IMR-90 (cell line): ENCODE data around the gene BPIFB1. TPM values are rescaled to one million over a fixed set of nuclear protein-coding genes. Genes with fewer than 3 reads are reported as not detected.

Experiments used
- ATAC-seq: fragments of 200-7000 bp; cut with Tn5 transposase; 2 replicates; pipeline ENCODE4 v1.9.1; 2020; ENCODE audit warnings: low read depth, mild to moderate bottlenecking, moderate library complexity
- BruUV-seq: library from RNA; stranded (reverse); fragments of 400-500 nt; replicated peaks from 2 replicates; lab custom pipeline; 2021; lab: Mats Ljungman, UMichigan
- CTCF ChIA-PET: fragments of 300-600 bp; formaldehyde crosslinking; extraction: SDS; loops from one replicate; lab custom pipeline; 2021; ENCODE audit warnings: antibody characterized with exemption; lab: Yijun Ruan, JAX
- POLR2A ChIA-PET: fragments of 300-600 bp; sonication (Branson Sonifier 250); formaldehyde crosslinking; loops from one replicate; lab custom pipeline; 2022; ENCODE audit warnings: antibody characterized with exemption; ENCODE audit not compliant: unreplicated experiment; lab: Charles Lee
- DNase-seq: peaks from one replicate; pipeline ENCODE4 v3.0.0; 2013
- H2AFZ ChIP-seq: replicated peaks from 2 replicates; pipeline ENCODE3; 2013; ENCODE audit warnings: low read length, mild to moderate bottlenecking; ENCODE audit not compliant: poor library complexity
- H2AK5ac ChIP-seq: 2 replicates; pipeline ENCODE4 v1.6.1; 2013; ENCODE audit warnings: low read depth, low read length, inconsistent platforms
- H2AK9ac ChIP-seq: replicated peaks from 2 replicates; pipeline ENCODE3; 2013; ENCODE audit warnings: mild to moderate bottlenecking, low read depth, low read length, moderate library complexity; ENCODE audit not compliant: poor library complexity
- H2BK120ac ChIP-seq: 2 replicates; pipeline ENCODE4 v1.6.1; 2013; ENCODE audit warnings: low read depth, low read length, inconsistent platforms
- H2BK15ac ChIP-seq: 3 replicates; pipeline ENCODE4 v1.6.1; 2013; ENCODE audit warnings: low read depth, low read length, inconsistent platforms
- H2BK20ac ChIP-seq: 2 replicates; pipeline ENCODE4 v1.6.1; 2013; ENCODE audit warnings: low read depth, mild to moderate bottlenecking, inconsistent platforms, low read length, moderate library complexity
- H2BK5ac ChIP-seq: 2 replicates; pipeline ENCODE4 v1.6.1; 2013; ENCODE audit warnings: mild to moderate bottlenecking, low read depth, low read length, inconsistent platforms; ENCODE audit not compliant: poor library complexity, severe bottlenecking
- H3K14ac ChIP-seq: replicated peaks from 2 replicates; pipeline ENCODE4 v1.6.1; 2013; ENCODE audit warnings: low read depth, low read length, inconsistent platforms
- H3K18ac ChIP-seq: 2 replicates; pipeline ENCODE4 v1.6.1; 2013; ENCODE audit warnings: low read depth, low read length, control low read depth
- H3K23ac ChIP-seq: 2 replicates; pipeline ENCODE4 v1.6.1; 2013; ENCODE audit warnings: low read depth, low read length, inconsistent platforms
- H3K27ac ChIP-seq: 2 replicates; pipeline ENCODE4 v1.5.1; 2013; ENCODE audit warnings: mild to moderate bottlenecking, control low read depth, low read length; ENCODE audit not compliant: insufficient read depth
- H3K27me3 ChIP-seq: 2 replicates; pipeline ENCODE4 v1.6.1; 2013; ENCODE audit warnings: low read length; ENCODE audit not compliant: control insufficient read depth, insufficient read depth
- H3K36me3 ChIP-seq: 2 replicates; pipeline ENCODE4 v1.6.1; 2013; ENCODE audit warnings: low read length, mixed read lengths; ENCODE audit not compliant: control insufficient read depth, insufficient read depth
- H3K4ac ChIP-seq: 2 replicates; pipeline ENCODE4 v1.6.1; 2013; ENCODE audit warnings: low read depth, low read length, inconsistent platforms
- H3K4me1 ChIP-seq: 2 replicates; pipeline ENCODE4 v1.6.1; 2013; ENCODE audit warnings: low read length, mixed read lengths; ENCODE audit not compliant: control insufficient read depth, insufficient read depth
- H3K4me2 ChIP-seq: 2 replicates; pipeline ENCODE4 v1.6.1; 2013; ENCODE audit warnings: low read depth, mild to moderate bottlenecking, control low read depth, low read length, moderate library complexity
- H3K4me3 ChIP-seq: 2 replicates; pipeline ENCODE4 v1.5.1; 2013; ENCODE audit warnings: low read depth, mild to moderate bottlenecking, control low read depth, low read length, moderate library complexity; ENCODE audit not compliant: insufficient read depth
- H3K56ac ChIP-seq: 2 replicates; pipeline ENCODE4 v1.6.1; 2013; ENCODE audit warnings: low read length, inconsistent platforms; ENCODE audit not compliant: insufficient read depth; ENCODE audit errors: extremely low read depth
- H3K79me1 ChIP-seq, 2 experiments: 2 replicates each; pipeline ENCODE4 v1.6.1; 2013; ENCODE audit warnings: low read length in 2 of 2, inconsistent platforms in 1 of 2, low read depth in 1 of 2
- H3K9ac ChIP-seq: 2 replicates; pipeline ENCODE4 v1.6.1; 2013; ENCODE audit warnings: low read depth, low read length, control low read depth
- H3K9me1 ChIP-seq: 2 replicates; pipeline ENCODE4 v1.6.1; 2013; ENCODE audit warnings: low read length, inconsistent platforms; ENCODE audit not compliant: insufficient read depth
- H3K9me3 ChIP-seq: 2 replicates; pipeline ENCODE4 v1.6.1; 2013; ENCODE audit warnings: low read length; ENCODE audit not compliant: control insufficient read depth, insufficient read depth
- H4K20me1 ChIP-seq: 2 replicates; pipeline ENCODE4 v1.6.1; 2013; ENCODE audit warnings: low read length, inconsistent platforms; ENCODE audit not compliant: insufficient read depth
- H4K5ac ChIP-seq: 2 replicates; pipeline ENCODE4 v1.6.1; 2013; ENCODE audit warnings: mild to moderate bottlenecking, low read depth, low read length, control low read depth
- H4K8ac ChIP-seq, 2 experiments: 2 replicates each; pipeline ENCODE4 v1.6.1; 2013; ENCODE audit warnings: low read depth in 2 of 2, low read length in 2 of 2, control low read depth in 1 of 2, inconsistent platforms in 1 of 2
- H4K91ac ChIP-seq: 2 replicates; pipeline ENCODE4 v1.6.1; 2013; ENCODE audit warnings: low read depth, low read length, inconsistent platforms; ENCODE audit not compliant: insufficient read depth
- BHLHE40 ChIP-seq: fragments of 150-350 bp; IDR thresholded peaks from 2 replicates; pipeline ENCODE4 v1.6.1; 2016; ENCODE audit warnings: mild to moderate bottlenecking, low read depth, low read length
- CHD1 ChIP-seq: IDR thresholded peaks from 2 replicates; pipeline ENCODE4 v1.6.1; 2012; ENCODE audit warnings: low read depth, low read length, improper control_type of control experiment
- MAFK ChIP-seq: IDR thresholded peaks from 2 replicates; pipeline ENCODE4 v1.6.1; 2012; ENCODE audit warnings: low read depth, low read length, improper control_type of control experiment
- MAZ ChIP-seq: IDR thresholded peaks from 2 replicates; pipeline ENCODE4 v1.6.1; 2012; ENCODE audit warnings: low read depth, mild to moderate bottlenecking, low read length, improper control_type of control experiment, moderate library complexity, borderline replicate concordance
- NFE2L2 ChIP-seq: fragments of 150-350 bp; IDR thresholded peaks from 2 replicates; pipeline ENCODE4 v1.6.1; 2016; ENCODE audit warnings: low read depth, mild to moderate bottlenecking, low read length
- POLR2A ChIP-seq: IDR thresholded peaks from 2 replicates; pipeline ENCODE4 v1.6.1; 2012; ENCODE audit warnings: mild to moderate bottlenecking, low read depth, low read length
- RAD21 ChIP-seq: IDR thresholded peaks from 2 replicates; pipeline ENCODE4 v1.6.1; 2012; ENCODE audit warnings: low read length, improper control_type of control experiment
- RCOR1 ChIP-seq: IDR thresholded peaks from 2 replicates; pipeline ENCODE4 v1.6.1; 2012; ENCODE audit warnings: mild to moderate bottlenecking, low read length, improper control_type of control experiment; ENCODE audit not compliant: insufficient replicate concordance
- RFX5 ChIP-seq: IDR thresholded peaks from 2 replicates; pipeline ENCODE4 v1.8.0; 2012; ENCODE audit warnings: low read depth, mild to moderate bottlenecking, low read length, moderate library complexity
- SMC3 ChIP-seq: fragments of 150-350 bp; IDR thresholded peaks from 2 replicates; pipeline ENCODE4 v1.6.1; 2016; ENCODE audit warnings: low read depth, mild to moderate bottlenecking, antibody characterized with exemption, low read length, moderate library complexity
- WGBS, 2 experiments: methylation state at CpG; one replicate each; pipeline versions ENCODE4 v1.1.5 to v1.1.7; 2013; ENCODE audit warnings: missing lambda C conversion rate in 2 of 2; ENCODE audit not compliant: insufficient read length in 1 of 2; ENCODE audit errors: extremely low coverage in 2 of 2; 5-methylcytosine and 5-hydroxymethylcytosine counted together
- dilution Hi-C: fragments of 300-500 bp; cut with HindIII; formaldehyde crosslinking; loops from one replicate; pipeline ENCODE4 v1.14.3; 2018; ENCODE audit warnings: low sequenced_read_pairs; ENCODE audit not compliant: unreplicated experiment
- in situ Hi-C: fragments of 300-500 bp; cut with MboI; formaldehyde crosslinking; loops from 3 replicates; pipeline ENCODE4 v1.14.3; 2019; ENCODE audit warnings: low sequenced_read_pairs, inconsistent platforms, mixed read lengths
- intact Hi-C: fragments of 100-400 bp; cut with micrococcal nuclease; formaldehyde crosslinking; loops from 2 replicates; pipeline ENCODE4 v1.10.0; 2022
- polyA plus RNA-seq, 3 experiments: library from polyadenylated mRNA; depleted of rRNA; stranded (reverse); fragments of >200 nt; gene quantifications; 2 replicates each; pipeline ENCODE4 v1.2.3, GENCODE V29; 2012; ENCODE audit warnings: low replicate concordance in 1 of 3
- total RNA-seq: library from RNA; depleted of rRNA; stranded (reverse); fragments of >200 nt; gene quantifications from 2 replicates; pipeline ENCODE4 v1.2.3, GENCODE V29; 2012
- TF ChIP-seq, protein P1 (sequence below): fragments of 150-350 bp; IDR thresholded peaks from 2 replicates; pipeline ENCODE4 v1.6.1; 2016; ENCODE audit warnings: low read depth, mild to moderate bottlenecking, low read length, moderate library complexity, borderline replicate concordance

Gene BPIFB1
- total and polyA plus RNA-seq, 2 of the 4 experiments (the other 2 are of a cell fraction), result not detected

- Histone ChIP-seq H4K8ac (no peak overlapping the region), H3K56ac (no peak overlapping the region), H3K23ac (no peak overlapping the region), H3K9me1 (no peaks in the 10 kb centered on the region), H3K79me1 (no peaks in the 10 kb centered on the region), H2BK5ac (no peak overlapping the region), H3K36me3 (no peaks in the 10 kb centered on the region), H4K91ac (no peak overlapping the region), H3K14ac (no peak overlapping the region), H3K27me3 (peaks cover 23% of the 10 kb centered on the region), H3K4me1 (no peaks in the 10 kb centered on the region), H3K4me2 (no peak overlapping the region), H2BK20ac (no peak overlapping the region), H2AFZ (no peak overlapping the region), H4K20me1 (no peaks in the 10 kb centered on the region), H3K9me3 (no peaks in the 10 kb centered on the region), H3K4ac (no peak overlapping the region), H4K5ac (no peak overlapping the region), H2BK120ac (no peak overlapping the region), H3K9ac (no peak overlapping the region), H3K18ac (no peak overlapping the region), H3K27ac (no peak overlapping the region), H2AK9ac (no peak overlapping the region), H3K4me3 (no peak overlapping the region), H2AK5ac (no peak overlapping the region), H2BK15ac (no peak overlapping the region)
- no CpG with 5 or more reads among the region's 3 CpGs for WGBS, 2 experiments
- ATAC-seq (no peak), DNase-seq (no peak)
- dilution Hi-C loops (no loop called here), intact Hi-C loops (no loop called here), in situ Hi-C loops (no loop called here)
- no TSS peak for BruUV-seq
- CTCF ChIA-PET, result no interaction called here
- no peak for TF ChIP-seq RFX5
- no peak for TF ChIP-seq MAZ
- TF ChIP-seq NFE2L2, result no peak
- TF ChIP-seq CHD1, result no peak
- no peak for TF ChIP-seq POLR2A
- TF ChIP-seq RCOR1, result no peak
- TF ChIP-seq RAD21, result no peak
- TF ChIP-seq, protein P1, sequence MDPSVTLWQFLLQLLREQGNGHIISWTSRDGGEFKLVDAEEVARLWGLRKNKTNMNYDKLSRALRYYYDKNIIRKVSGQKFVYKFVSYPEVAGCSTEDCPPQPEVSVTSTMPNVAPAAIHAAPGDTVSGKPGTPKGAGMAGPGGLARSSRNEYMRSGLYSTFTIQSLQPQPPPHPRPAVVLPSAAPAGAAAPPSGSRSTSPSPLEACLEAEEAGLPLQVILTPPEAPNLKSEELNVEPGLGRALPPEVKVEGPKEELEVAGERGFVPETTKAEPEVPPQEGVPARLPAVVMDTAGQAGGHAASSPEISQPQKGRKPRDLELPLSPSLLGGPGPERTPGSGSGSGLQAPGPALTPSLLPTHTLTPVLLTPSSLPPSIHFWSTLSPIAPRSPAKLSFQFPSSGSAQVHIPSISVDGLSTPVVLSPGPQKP, result no peak
- no peak for TF ChIP-seq MAFK
- no peak for TF ChIP-seq BHLHE40
- TF ChIP-seq SMC3, result no peak
- POLR2A ChIA-PET, result no interaction called here
Measured at GRCh38 chr20:33275871-33276270, 7.1 kb upstream of the BPIFB1 start.
